Measurements from ENCODE around the gene BPGM. TPM values are rescaled to one million over a fixed set of nuclear protein-coding genes. Genes with fewer than 3 reads are reported as not detected.
A peak's percentile ranks its signal among the peaks of the same experiment; 100 is the strongest.

BPGM gene
- total and polyA plus RNA-seq, 7 donors = 9.0 to 22.8 (median 14.8) TPM

- Histone ChIP-seq H3K27me3 (no peaks in the 10 kb centered on the region), H3K36me3 (no peaks in the 10 kb centered on the region), H3K4me1 (peaks cover 0 to 30% (median 21%) of the 10 kb centered on the region in 4 donors), H3K9me3 (no peaks in the 10 kb centered on the region), H3K27ac (peak overlapping the region; percentile 52 to 75 (median 64)), H3K4me3 (no peak overlapping the region)
- WGBS, 2 donors = 82 to 89% methylated on average over 8 of the region's 8 CpGs
- TF ChIP-seq CTCF (IDR thresholded peaks at IDR 0.05) = no peak
- no peak for TF ChIP-seq POLR2AphosphoS5 (IDR thresholded peaks at IDR 0.05)
- no peak for TF ChIP-seq POLR2A (IDR thresholded peaks at IDR 0.05)
- TF ChIP-seq EP300 (IDR thresholded peaks at IDR 0.05) = no peak
- intact Hi-C loops (cut with DNase I) = no loop called here
- no peak for DNase-seq
Observed at GRCh38 chr7:134710511-134710853, 63.8 kb downstream of the BPGM start.

DNA sequence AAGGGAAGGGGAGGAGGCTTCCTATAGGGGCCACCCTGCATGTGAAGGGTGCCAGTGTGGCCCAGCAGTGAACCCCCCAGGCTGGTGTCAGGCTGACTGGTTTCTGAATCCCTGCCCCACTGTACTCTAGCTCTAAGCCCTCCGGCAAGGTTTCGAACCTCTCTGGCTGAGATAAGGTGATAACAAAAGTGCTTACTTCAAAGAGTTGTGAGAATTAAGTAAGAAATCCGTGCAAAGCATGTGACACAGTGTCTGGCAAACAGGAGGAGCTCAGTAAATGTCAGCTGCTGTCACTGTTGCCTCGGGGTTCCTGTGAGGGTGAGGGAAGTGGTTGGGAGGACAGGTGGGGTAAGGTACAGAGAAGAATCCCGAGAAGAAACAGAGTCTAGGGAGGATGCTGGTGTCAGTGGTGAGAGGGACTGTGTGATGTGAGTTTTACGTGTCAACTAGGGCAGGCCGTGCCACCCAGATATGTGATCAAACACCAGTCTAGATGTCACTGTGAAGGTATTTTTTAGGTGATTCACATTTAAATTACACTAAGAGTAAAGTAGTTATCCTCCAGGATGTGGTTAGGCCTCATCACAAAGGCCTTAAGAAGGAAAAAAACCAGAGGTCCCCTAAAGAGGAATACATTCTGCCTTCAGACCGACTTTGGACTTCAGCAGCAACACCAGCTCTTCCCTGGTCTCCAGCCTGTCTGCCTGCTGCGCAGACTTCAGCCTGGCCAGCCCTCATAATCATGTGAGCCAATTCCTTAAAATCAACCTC, 64.4 kb downstream of the BPGM start:
- Histone ChIP-seq H3K9me3 (no peaks in the 10 kb centered on the region), H3K4me3 (no peak overlapping the region), H3K27ac (peak overlapping the region; percentile 52 to 75 (median 64)), H3K36me3 (no peaks in the 10 kb centered on the region), H3K4me1 (peaks cover 0 to 34% (median 24%) of the 10 kb centered on the region in 4 donors), H3K27me3 (no peaks in the 10 kb centered on the region)
- 66 to 67% methylated on average over 9 of the region's 9 CpGs for WGBS, 2 donors
- no peak for TF ChIP-seq POLR2A (IDR thresholded peaks at IDR 0.05)
- TF ChIP-seq POLR2AphosphoS5 (IDR thresholded peaks at IDR 0.05) = no peak
- TF ChIP-seq EP300 (IDR thresholded peaks at IDR 0.05) = no peak
- no peak for TF ChIP-seq CTCF (IDR thresholded peaks at IDR 0.05)
- no peak for DNase-seq
- intact Hi-C loops (cut with DNase I) = no loop called here

DNA sequence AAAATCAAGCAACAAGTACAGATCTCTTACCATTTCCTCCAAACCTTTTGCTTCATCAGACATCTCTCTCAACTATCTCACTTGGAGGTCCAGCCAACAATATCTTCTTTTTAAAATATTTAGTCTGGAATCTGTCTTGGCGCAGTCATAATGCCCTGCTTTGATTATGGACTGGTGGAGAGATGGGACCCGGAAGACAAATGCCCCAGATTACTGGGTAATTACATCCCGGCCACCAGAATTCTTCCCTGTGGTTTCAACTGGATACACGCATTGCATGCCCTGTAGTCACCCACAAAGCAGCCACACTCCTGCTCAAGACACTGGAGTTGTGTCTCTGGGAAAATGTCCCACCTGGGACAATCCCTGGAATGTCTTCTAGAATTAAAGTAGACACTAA, 65.5 kb downstream of the BPGM start:
- Histone ChIP-seq H3K36me3 (no peaks in the 10 kb centered on the region), H3K4me1 (peaks cover 0 to 40% (median 25%) of the 10 kb centered on the region in 4 donors), H3K27me3 (no peaks in the 10 kb centered on the region), H3K4me3 (no peak overlapping the region), H3K27ac (peak overlapping the region in 3 of 4 donors; percentile 62 to 75 (median 66)), H3K9me3 (no peaks in the 10 kb centered on the region)
- intact Hi-C loops (cut with DNase I) = no loop called here
- WGBS, 2 donors = 82 to 88% methylated on average over 4 of the region's 4 CpGs
- no peak for DNase-seq
- TF ChIP-seq POLR2AphosphoS5 (IDR thresholded peaks at IDR 0.05) = no peak
- TF ChIP-seq CTCF (IDR thresholded peaks at IDR 0.05) = no peak
- TF ChIP-seq POLR2A (IDR thresholded peaks at IDR 0.05) = no peak
- no peak for TF ChIP-seq EP300 (IDR thresholded peaks at IDR 0.05)

GRCh38 chr7:134714470-134715205, 68.0 kb downstream of the BPGM start:
- Histone ChIP-seq H3K36me3 (no peaks in the 10 kb centered on the region), H3K4me1 (peaks cover 0 to 38% (median 28%) of the 10 kb centered on the region in 4 donors), H3K27me3 (no peaks in the 10 kb centered on the region), H3K27ac (no peak overlapping the region), H3K4me3 (no peak overlapping the region), H3K9me3 (no peaks in the 10 kb centered on the region)
- WGBS, 2 donors = 78 to 92% methylated on average over 2 of the region's 2 CpGs
- DNase-seq = no peak
- no peak for TF ChIP-seq EP300 (IDR thresholded peaks at IDR 0.05)
- no peak for TF ChIP-seq POLR2AphosphoS5 (IDR thresholded peaks at IDR 0.05)
- TF ChIP-seq POLR2A (IDR thresholded peaks at IDR 0.05) = no peak
- no peak for TF ChIP-seq CTCF (IDR thresholded peaks at IDR 0.05)
- intact Hi-C loops (cut with DNase I) = no loop called here
